OCI-LY1 (cell line): ENCODE measurements around the gene MED13L.

Experiments
- EZH2 ChIP-seq: fragments of 200-600 bp; sonication (generic), shearing (Covaris generic); IDR thresholded peaks from 2 replicates; pipeline ENCODE4 v1.8.0; 2017; ENCODE audit warnings: borderline replicate concordance, mixed run types, mild to moderate bottlenecking, antibody characterized with exemption, low read length, moderate library complexity, mixed read lengths
- TF ChIP-seq, protein P1 (sequence below): fragments of 200-600 bp; sonication (generic), shearing (Covaris generic); IDR thresholded peaks from 2 replicates; pipeline ENCODE4 v1.5.1; 2017; ENCODE audit warnings: mild to moderate bottlenecking, antibody characterized with exemption, low read length, moderate library complexity, mixed read lengths

DNA sequence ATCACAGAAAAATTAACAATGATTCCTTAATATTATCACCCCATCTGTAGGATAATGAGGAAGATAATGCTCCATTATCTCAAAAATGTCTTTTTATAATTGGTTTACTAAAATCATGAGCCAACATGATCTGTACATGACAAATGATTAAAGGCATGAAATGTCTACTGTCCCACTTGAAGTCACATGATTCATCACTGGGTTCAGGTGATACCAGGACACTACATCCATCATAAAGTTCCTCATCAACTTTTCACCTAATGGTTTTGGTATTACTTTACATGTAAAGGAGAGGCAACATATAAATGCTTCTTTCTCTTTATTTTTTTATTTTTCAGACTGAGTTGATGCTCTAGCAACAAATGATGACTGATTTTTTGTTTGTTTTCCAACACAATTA lies 313.3 kb downstream of the MED13L start:
- TF ChIP-seq, protein P1, sequence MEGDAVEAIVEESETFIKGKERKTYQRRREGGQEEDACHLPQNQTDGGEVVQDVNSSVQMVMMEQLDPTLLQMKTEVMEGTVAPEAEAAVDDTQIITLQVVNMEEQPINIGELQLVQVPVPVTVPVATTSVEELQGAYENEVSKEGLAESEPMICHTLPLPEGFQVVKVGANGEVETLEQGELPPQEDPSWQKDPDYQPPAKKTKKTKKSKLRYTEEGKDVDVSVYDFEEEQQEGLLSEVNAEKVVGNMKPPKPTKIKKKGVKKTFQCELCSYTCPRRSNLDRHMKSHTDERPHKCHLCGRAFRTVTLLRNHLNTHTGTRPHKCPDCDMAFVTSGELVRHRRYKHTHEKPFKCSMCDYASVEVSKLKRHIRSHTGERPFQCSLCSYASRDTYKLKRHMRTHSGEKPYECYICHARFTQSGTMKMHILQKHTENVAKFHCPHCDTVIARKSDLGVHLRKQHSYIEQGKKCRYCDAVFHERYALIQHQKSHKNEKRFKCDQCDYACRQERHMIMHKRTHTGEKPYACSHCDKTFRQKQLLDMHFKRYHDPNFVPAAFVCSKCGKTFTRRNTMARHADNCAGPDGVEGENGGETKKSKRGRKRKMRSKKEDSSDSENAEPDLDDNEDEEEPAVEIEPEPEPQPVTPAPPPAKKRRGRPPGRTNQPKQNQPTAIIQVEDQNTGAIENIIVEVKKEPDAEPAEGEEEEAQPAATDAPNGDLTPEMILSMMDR: no peak
- no peak for TF ChIP-seq EZH2
